Activated T-cell treated with anti-CD3 and anti-CD28 coated beads for 4 hours (primary cell): ENCODE data around the gene RUNX2.

Source experiments
- DNase-seq: peaks from one replicate; pipeline ENCODE4 v3.0.0-alpha.2; 2020

The RUNX2 gene

GRCh38 chr6:45563844-45564243, 235.7 kb downstream of the RUNX2 start:
- no peak for DNase-seq

GRCh38 chr6:45566882-45567281, 238.8 kb downstream of the RUNX2 start:
- DNase-seq, result no peak

GRCh38 chr6:45567879-45568278, 239.7 kb downstream of the RUNX2 start:
- DNase-seq, result no peak

- DNase-seq, result no peak
Observed at GRCh38 chr6:45568626-45569025, 240.5 kb downstream of the RUNX2 start.

- DNase-seq, result no peak
Observed at GRCh38 chr6:45569210-45569945, 241.2 kb downstream of the RUNX2 start.

GRCh38 chr6:45571159-45571558, 243.0 kb downstream of the RUNX2 start:
- DNase-seq, result no peak

- DNase-seq, result no peak
Observed at GRCh38 chr6:45572833-45573232, 244.7 kb downstream of the RUNX2 start.

- no peak for DNase-seq
Observed at GRCh38 chr6:45574014-45574461, 245.9 kb downstream of the RUNX2 start.

- DNase-seq, result no peak
Observed at GRCh38 chr6:45574885-45575284, 246.8 kb downstream of the RUNX2 start.

GRCh38 chr6:45576648-45577624, 248.8 kb downstream of the RUNX2 start:
- no peak for DNase-seq

GRCh38 chr6:45577836-45578504, 249.8 kb downstream of the RUNX2 start:
- DNase-seq, result no peak

GRCh38 chr6:45584127-45584526, 256.0 kb downstream of the RUNX2 start:
- DNase-seq, result no peak

- peak; percentile 41 for DNase-seq
Observed at GRCh38 chr6:45586216-45587171, 258.4 kb downstream of the RUNX2 start.

- DNase-seq, result no peak
Observed at GRCh38 chr6:45587229-45588060, 259.3 kb downstream of the RUNX2 start.

GRCh38 chr6:45589367-45589766, 261.2 kb downstream of the RUNX2 start:
- DNase-seq, result no peak

- no peak for DNase-seq
Observed at GRCh38 chr6:45590226-45590625, 262.1 kb downstream of the RUNX2 start.

- no peak for DNase-seq
Observed at GRCh38 chr6:45590696-45591184, 262.6 kb downstream of the RUNX2 start.

GRCh38 chr6:45591306-45591705, 263.2 kb downstream of the RUNX2 start:
- no peak for DNase-seq

- DNase-seq, result no peak
Observed at GRCh38 chr6:45591890-45592289, 263.8 kb downstream of the RUNX2 start.

GRCh38 chr6:45592991-45593390, 264.9 kb downstream of the RUNX2 start:
- no peak for DNase-seq
